Parathyroid adenoma (tissue), 2 donors: Measurements from ENCODE around the gene PCSK6.

Experiments
- H2AFZ ChIP-seq: fragments of 300-600 bp; sonication (generic); one replicate; pipeline ENCODE4 v1.7.0; 2017; ENCODE audit warnings: antibody characterized with exemption, mild to moderate bottlenecking
- H3K27ac ChIP-seq: fragments of 300-600 bp; sonication (generic); one replicate; pipeline ENCODE4 v1.7.0; 2017
- H3K27me3 ChIP-seq: fragments of 300-600 bp; sonication (generic); one replicate; pipeline ENCODE4 v1.7.0; 2017; ENCODE audit warnings: low read length; ENCODE audit not compliant: control insufficient read depth, insufficient read depth
- H3K36me3 ChIP-seq: fragments of 300-600 bp; sonication (generic); one replicate; pipeline ENCODE4 v1.7.0; 2017; ENCODE audit warnings: low read length; ENCODE audit not compliant: control insufficient read depth, insufficient read depth
- H3K4me1 ChIP-seq: fragments of 300-600 bp; sonication (generic); one replicate; pipeline ENCODE4 v1.7.0; 2017; ENCODE audit warnings: control low read depth
- H3K4me2 ChIP-seq: fragments of 300-600 bp; sonication (generic); one replicate; pipeline ENCODE4 v1.7.0; 2017; ENCODE audit warnings: low read length
- H3K4me3 ChIP-seq: fragments of 300-600 bp; sonication (generic); one replicate; pipeline ENCODE4 v1.7.0; 2017; ENCODE audit warnings: low read depth, low read length
- H3K79me2 ChIP-seq: fragments of 300-600 bp; sonication (generic); one replicate; pipeline ENCODE4 v1.7.0; 2017; ENCODE audit warnings: control low read depth
- H3K9ac ChIP-seq: fragments of 300-600 bp; sonication (generic); one replicate; pipeline ENCODE4 v1.7.0; 2017; ENCODE audit warnings: mild to moderate bottlenecking
- H3K9me3 ChIP-seq: fragments of 300-600 bp; sonication (generic); one replicate; pipeline ENCODE4 v1.7.0; 2017; ENCODE audit warnings: low read length; ENCODE audit not compliant: control insufficient read depth
- CTCF ChIP-seq: fragments of 300-600 bp; sonication (generic); IDR thresholded peaks from one replicate; pipeline ENCODE4 v1.7.0; 2017; ENCODE audit warnings: antibody characterized with exemption, mild to moderate bottlenecking
- donor health status: primary hyperparathyroidism.

The PCSK6 gene

GRCh38 chr15:101314336-101315125 lies 175.0 kb downstream of the PCSK6 start:
- H3K36me3 ChIP-seq, result no peaks in the 10 kb centered on the region
- no peak overlapping the region for H3K4me3 ChIP-seq
- no peak overlapping the region for H3K27ac ChIP-seq
- H3K9ac ChIP-seq, result no peak overlapping the region
- H3K79me2 ChIP-seq, result no peaks in the 10 kb centered on the region
- TF ChIP-seq CTCF, result no peak
- H3K9me3 ChIP-seq, result no peaks in the 10 kb centered on the region
- no peaks in the 10 kb centered on the region for H3K4me1 ChIP-seq
- H2AFZ ChIP-seq, result no peak overlapping the region
- H3K4me2 ChIP-seq, result no peak overlapping the region
- H3K27me3 ChIP-seq, result no peaks in the 10 kb centered on the region

- Histone ChIP-seq H3K79me2 (no peaks in the 10 kb centered on the region), H3K36me3 (no peaks in the 10 kb centered on the region), H3K27me3 (no peaks in the 10 kb centered on the region), H3K9me3 (no peaks in the 10 kb centered on the region), H3K4me1 (no peaks in the 10 kb centered on the region), H3K27ac (no peak overlapping the region), H2AFZ (no peak overlapping the region), H3K4me2 (no peak overlapping the region), H3K9ac (no peak overlapping the region), H3K4me3 (no peak overlapping the region)
- TF ChIP-seq CTCF, result no peak
These were observed 176.3 kb downstream of the PCSK6 start for GRCh38 chr15:101313041-101313761.

- no peak overlapping the region for H3K27ac ChIP-seq
- H3K27me3 ChIP-seq, result no peaks in the 10 kb centered on the region
- H3K4me3 ChIP-seq, result no peak overlapping the region
- H3K4me2 ChIP-seq, result no peak overlapping the region
- H2AFZ ChIP-seq, result no peak overlapping the region
- H3K9me3 ChIP-seq, result no peaks in the 10 kb centered on the region
- TF ChIP-seq CTCF, result no peak
- no peaks in the 10 kb centered on the region for H3K36me3 ChIP-seq
- H3K79me2 ChIP-seq, result no peaks in the 10 kb centered on the region
- H3K9ac ChIP-seq, result no peak overlapping the region
- no peaks in the 10 kb centered on the region for H3K4me1 ChIP-seq
These were observed 179.0 kb downstream of the PCSK6 start for GRCh38 chr15:101310508-101310907.

- H3K27me3 ChIP-seq, result no peaks in the 10 kb centered on the region
- no peak overlapping the region for H2AFZ ChIP-seq
- H3K4me2 ChIP-seq, result no peak overlapping the region
- no peaks in the 10 kb centered on the region for H3K4me1 ChIP-seq
- no peaks in the 10 kb centered on the region for H3K36me3 ChIP-seq
- H3K79me2 ChIP-seq, result no peaks in the 10 kb centered on the region
- H3K4me3 ChIP-seq, result no peak overlapping the region
- no peaks in the 10 kb centered on the region for H3K9me3 ChIP-seq
- TF ChIP-seq CTCF, result no peak
- H3K9ac ChIP-seq, result no peak overlapping the region
- H3K27ac ChIP-seq, result no peak overlapping the region
These were observed 179.4 kb downstream of the PCSK6 start for GRCh38 chr15:101310161-101310480.
